ENCODE data around the gene PRELID3B. TPM values are rescaled to one million over a fixed set of nuclear protein-coding genes. Genes with fewer than 3 reads are reported as not detected.

Gene PRELID3B
- total RNA-seq = 10 to 100 TPM; 16.3 to 37.5 (median 23.3) TPM
- long read RNA-seq, partial matches to known transcripts = 0 of 3 reads
- long read RNA-seq, other reads (novel, unspliced or antisense) = 0 of 3 reads

GRCh38 chr20:59042151-59042795 is at the start of gene PRELID3B:
Gene PRELID3B, minus strand, starts transcription at chr20:59042786. Its CDS starts 56 bp downstream, at chr20:59042730.
- peak in 1 of 3 donors; percentile 61 for DNase-seq
- Histone ChIP-seq H3K27me3 (no peaks in the 10 kb centered on the region), H3K4me3 (peak within 1 kb of the TSS; percentile 78 to 96 (median 93)), H3K36me3 (peaks cover 5 to 11% (median 7%) of the 10 kb centered on the region in 4 donors), H3K9me3 (no peaks in the 10 kb centered on the region), H3K4me1 (peaks cover 0 to 28% (median 7%) of the 10 kb centered on the region in 4 donors), H3K27ac (peak within 1 kb of the TSS; percentile 63 to 85 (median 76))
- TF ChIP-seq CTCF (IDR thresholded peaks at IDR 0.05) = no peak
- TF ChIP-seq POLR2A (IDR thresholded peaks at IDR 0.05) = peak; percentile 65
- intact Hi-C loops (cut with DNase I) = loop anchor here (10.0 kb wide), 2 partner anchors 147 to 157 kb away; no protein-coding TSS in a partner anchor
- WGBS (ENCODE audit: insufficient coverage, low coverage, low lambda C conversion rate, missing lambda C conversion rate) = no CpG with 5 or more reads among the region's 50 CpGs
- ATAC-seq = peak; percentile 47 to 56 (median 50)

GRCh38 chr20:59087829-59088433 is 45.3 kb upstream of the PRELID3B start:
- intact Hi-C loops (cut with DNase I) = no loop called here
- H3K4me3 ChIP-seq = no peak overlapping the region
- WGBS (ENCODE audit: insufficient coverage, low coverage, low lambda C conversion rate, missing lambda C conversion rate) = 6% methylated on average over 5 of the region's 5 CpGs
- H3K27ac ChIP-seq = no peak overlapping the region
- H3K4me1 ChIP-seq = peaks cover 0 to 5% (median 0%) of the 10 kb centered on the region in 4 donors
- H3K9me3 ChIP-seq = no peaks in the 10 kb centered on the region
- ATAC-seq = peak; percentile 85 to 91 (median 88)
- peak; percentile 65 to 98 (median 96) for TF ChIP-seq CTCF (IDR thresholded peaks at IDR 0.05)
- no peak for TF ChIP-seq POLR2A (IDR thresholded peaks at IDR 0.05)
- H3K36me3 ChIP-seq = no peaks in the 10 kb centered on the region
- peak; percentile 77 to 79 (median 78) for DNase-seq
- no peaks in the 10 kb centered on the region for H3K27me3 ChIP-seq

GRCh38 chr20:59086923-59087322 is 44.3 kb upstream of the PRELID3B start:
- no peak for ATAC-seq
- Histone ChIP-seq H3K9me3 (no peaks in the 10 kb centered on the region), H3K27ac (no peak overlapping the region), H3K4me1 (peaks cover 0 to 5% (median 0%) of the 10 kb centered on the region in 4 donors), H3K4me3 (no peak overlapping the region), H3K27me3 (no peaks in the 10 kb centered on the region), H3K36me3 (no peaks in the 10 kb centered on the region)
- 51% methylated on average over 5 of the region's 5 CpGs for WGBS (ENCODE audit: insufficient coverage, low coverage, low lambda C conversion rate, missing lambda C conversion rate)
- TF ChIP-seq POLR2A (IDR thresholded peaks at IDR 0.05) = no peak
- TF ChIP-seq CTCF (IDR thresholded peaks at IDR 0.05) = no peak
- intact Hi-C loops (cut with DNase I) = no loop called here
- no peak for DNase-seq

GRCh38 chr20:59084041-59084850 is 41.7 kb upstream of the PRELID3B start:
- no peaks in the 10 kb centered on the region for H3K9me3 ChIP-seq
- no peaks in the 10 kb centered on the region for H3K27me3 ChIP-seq
- H3K36me3 ChIP-seq = no peaks in the 10 kb centered on the region
- ATAC-seq = peak; percentile 44 to 89 (median 73)
- H3K4me1 ChIP-seq = peaks cover 0 to 5% (median 0%) of the 10 kb centered on the region in 4 donors
- intact Hi-C loops (cut with DNase I) = no loop called here
- WGBS (ENCODE audit: insufficient coverage, low coverage, low lambda C conversion rate, missing lambda C conversion rate) = 38% methylated on average over 9 of the region's 9 CpGs
- peak; percentile 42 to 74 (median 64) for DNase-seq
- no peak overlapping the region for H3K4me3 ChIP-seq
- no peak overlapping the region for H3K27ac ChIP-seq
- TF ChIP-seq CTCF (IDR thresholded peaks at IDR 0.05) (no peak), POLR2A (IDR thresholded peaks at IDR 0.05) (no peak)

All from right lobe of liver (tissue), 6 donors.